HCT116 (cell line): ENCODE data around the gene SEMA4D. TPM values are rescaled to one million over a fixed set of nuclear protein-coding genes. Genes with fewer than 3 reads are reported as not detected.
"Not testable (repeated sequence)": the region's sequence is repeated elsewhere in the genome, so short reads cannot be mapped to it uniquely, and the experiment has no call there.

Experiments used
- ATAC-seq: fragments of 200-7000 bp; cut with Tn5 transposase; 2 replicates; pipeline ENCODE4 v1.9.1; 2020; ENCODE audit warnings: mild to moderate bottlenecking, moderate library complexity
- BruUV-seq: library from RNA; stranded (reverse); fragments of 400-500 nt; replicated peaks from 2 replicates; lab custom pipeline; 2021; lab: Mats Ljungman, UMichigan
- CTCF ChIA-PET: fragments of 300-600 bp; sonication (Branson Sonifier 250); formaldehyde crosslinking; loops from one replicate; lab custom pipeline; 2021; ENCODE audit warnings: antibody characterized with exemption; lab: Charles Lee
- POLR2A ChIA-PET: fragments of 300-600, 350-600 bp; sonication (Branson Sonifier 250); formaldehyde crosslinking; loops from one replicate; lab custom pipeline; 2021; ENCODE audit warnings: antibody characterized with exemption; lab: Charles Lee
- RAD21 ChIA-PET, 2 experiments: fragments of 300-600 bp; sonication (Branson Sonifier 250); formaldehyde crosslinking; loops; one replicate each; lab custom pipeline; 2023; ENCODE audit warnings: low total read pairs in 2 of 2; ENCODE audit not compliant: uncharacterized antibody in 2 of 2, unreplicated experiment in 2 of 2, low non-redundant PET in 1 of 2; lab: Charles Lee
- DNase-seq: peaks from one replicate; pipeline ENCODE4 v3.0.0-alpha.2; 2010; ENCODE audit warnings: low read depth, low spot score
- H2AFZ ChIP-seq: fragments of 200-600 bp; shearing (Covaris generic), sonication (generic); 2 replicates; pipeline ENCODE4 v1.6.1; 2017; ENCODE audit warnings: low read depth, mixed run types, mixed read lengths, antibody characterized with exemption, low read length; ENCODE audit not compliant: poor library complexity, severe bottlenecking
- H3K27ac ChIP-seq: 2 replicates; pipeline ENCODE4 v1.5.1; 2012; ENCODE audit warnings: low read depth, low read length
- H3K27me3 ChIP-seq: fragments of 200-600 bp; sonication (generic); 2 replicates; pipeline ENCODE4 v1.6.1; 2016; ENCODE audit warnings: mixed run types, low read length, mixed read lengths; ENCODE audit not compliant: insufficient read depth
- H3K36me3 ChIP-seq, 2 experiments: fragments of 200-500 bp in 1 of 2; fragments of 200-600 bp in 1 of 2; sonication (Bioruptor generic) in 1 of 2; sonication (generic) in 1 of 2; 2 replicates each; pipeline versions ENCODE4 v1.5.1 to v1.6.1; 2014 to 2016; ENCODE audit warnings: low read length in 2 of 2, inconsistent platforms in 1 of 2, mixed read lengths in 1 of 2, mixed run types in 1 of 2; ENCODE audit not compliant: insufficient read depth in 2 of 2, control insufficient read depth in 1 of 2
- H3K4me1 ChIP-seq, 2 experiments: fragments of 200-600 bp in 1 of 2; sonication (generic) in 1 of 2; 2 replicates each; pipeline versions ENCODE4 v1.5.1 to v1.6.1; 2012 to 2017; ENCODE audit warnings: low read length in 2 of 2, inconsistent platforms in 1 of 2, mild to moderate bottlenecking in 1 of 2, mixed read lengths in 1 of 2, mixed run types in 1 of 2, moderate library complexity in 1 of 2; ENCODE audit not compliant: insufficient read depth in 2 of 2, control insufficient read depth in 1 of 2
- H3K4me2 ChIP-seq: fragments of 200-600 bp; sonication (generic); 2 replicates; pipeline ENCODE4 v1.6.1; 2017; ENCODE audit warnings: mixed run types, low read length, mixed read lengths
- H3K4me3 ChIP-seq, 2 experiments: fragments of 200-600 bp in 1 of 2; sonication (generic) in 1 of 2; replicated peaks in 1 of 2; 2 replicates each; pipeline ENCODE4 v1.5.1; 2011 to 2016; ENCODE audit warnings: low read length in 2 of 2, control low read depth in 1 of 2, low read depth in 1 of 2, mild to moderate bottlenecking in 1 of 2, mixed read lengths in 1 of 2, mixed run types in 1 of 2
- H3K79me2 ChIP-seq: fragments of 200-600 bp; sonication (generic); 2 replicates; pipeline ENCODE4 v1.6.1; 2017; ENCODE audit warnings: mild to moderate bottlenecking, mixed run types, low read length, moderate library complexity, mixed read lengths; ENCODE audit not compliant: insufficient read depth
- H3K9ac ChIP-seq: fragments of 200-600 bp; sonication (generic); 2 replicates; pipeline ENCODE4 v1.6.1; 2016; ENCODE audit warnings: low read length, mixed read lengths
- H3K9me2 ChIP-seq: fragments of 200-600 bp; sonication (generic), shearing (Covaris generic); 2 replicates; pipeline ENCODE4 v1.6.1; 2017; ENCODE audit warnings: mixed run types, mild to moderate bottlenecking, moderate library complexity; ENCODE audit not compliant: insufficient read depth
- H3K9me3 ChIP-seq, 2 experiments: fragments of 200-500 bp in 1 of 2; fragments of 200-600 bp in 1 of 2; sonication (Bioruptor generic) in 1 of 2; sonication (generic) in 1 of 2; 2 replicates each; pipeline ENCODE4 v1.6.1; 2014 to 2017; ENCODE audit warnings: low read length in 2 of 2, mixed read lengths in 2 of 2, inconsistent platforms in 1 of 2, low read depth in 1 of 2, mild to moderate bottlenecking in 1 of 2, mixed run types in 1 of 2, moderate library complexity in 1 of 2; ENCODE audit not compliant: control insufficient read depth in 1 of 2, insufficient read depth in 1 of 2
- H4K20me1 ChIP-seq: fragments of 200-600 bp; sonication (generic), shearing (Covaris generic); 2 replicates; pipeline ENCODE4 v1.6.1; 2017; ENCODE audit warnings: mixed run types, mild to moderate bottlenecking, moderate library complexity; ENCODE audit not compliant: insufficient read depth
- CEBPB ChIP-seq: IDR thresholded peaks from 2 replicates; pipeline ENCODE4 v1.6.1; 2012; ENCODE audit warnings: low read depth
- EGR1 ChIP-seq: IDR thresholded peaks from 2 replicates; pipeline ENCODE4 v1.6.1; 2012; ENCODE audit warnings: low read depth
- EZH2 ChIP-seq: fragments of 200-600 bp; sonication (generic); IDR thresholded peaks from 2 replicates; pipeline ENCODE4 v1.6.1; 2017; ENCODE audit warnings: antibody characterized with exemption, mixed run types
- POLR2A ChIP-seq: IDR thresholded peaks from 2 replicates; pipeline ENCODE4 v1.7.0; 2011; ENCODE audit warnings: borderline replicate concordance; ENCODE audit not compliant: insufficient read depth, insufficient read length; ENCODE audit errors: extremely low read depth
- POLR2AphosphoS5 ChIP-seq: IDR thresholded peaks from 2 replicates; pipeline ENCODE4 v1.6.1; 2011; ENCODE audit warnings: mild to moderate bottlenecking, low read depth, low read length, moderate library complexity
- SIN3A ChIP-seq: IDR thresholded peaks from 2 replicates; pipeline ENCODE4 v1.6.1; 2012; ENCODE audit warnings: low read depth
- SRF ChIP-seq: IDR thresholded peaks from 2 replicates; pipeline ENCODE4 v1.6.1; 2012; ENCODE audit warnings: low read depth
- TCF7L2 ChIP-seq: IDR thresholded peaks from 2 replicates; pipeline ENCODE4 v1.7.0; 2011; ENCODE audit warnings: borderline replicate concordance, inconsistent platforms; ENCODE audit not compliant: insufficient read depth, insufficient read length; ENCODE audit errors: extremely low read depth
- YY1 ChIP-seq: IDR thresholded peaks from 2 replicates; pipeline ENCODE4 v1.6.1; 2011; ENCODE audit warnings: low read length, low read depth, moderate library complexity, mild to moderate bottlenecking; ENCODE audit not compliant: insufficient replicate concordance; ENCODE audit errors: extremely low read depth
- ZNF274 ChIP-seq: fragments of 200-500 bp; sonication (Bioruptor generic); IDR thresholded peaks from 2 replicates; pipeline ENCODE4 v1.6.1; 2014; ENCODE audit warnings: mild to moderate bottlenecking, low read depth, low read length, inconsistent platforms
- intact Hi-C: fragments of 100-400 bp; cut with micrococcal nuclease; formaldehyde crosslinking; loops from 2 replicates; pipeline ENCODE4 v1.10.0; 2022
- total RNA-seq: library from RNA; stranded (reverse); gene quantifications from one replicate; pipeline ENCODE4 v1.2.1, GENCODE V29; 2021; ENCODE audit not compliant: unreplicated experiment
- TF ChIP-seq, protein P1 (sequence below): IDR thresholded peaks from 2 replicates; pipeline ENCODE4 v1.6.1; 2012; ENCODE audit warnings: low read depth

The SEMA4D gene
- total RNA-seq, 1 experiment from 2014 or later = 32.0 TPM

- Histone ChIP-seq H3K27ac (no peak overlapping the region), H3K4me2 (no peak overlapping the region), H3K9me3 (no peaks in the 10 kb centered on the region), H3K4me1 (no peaks in the 10 kb centered on the region), H2AFZ (no peak overlapping the region), H3K9me2 (no peaks in the 10 kb centered on the region), H3K4me3 (no peak overlapping the region), H3K27me3 (no peaks in the 10 kb centered on the region), H4K20me1 (no peaks in the 10 kb centered on the region), H3K79me2 (peaks cover 21% of the 10 kb centered on the region), H3K9ac (no peak overlapping the region), H3K36me3 (no peaks in the 10 kb centered on the region)
- intact Hi-C loops = no loop called here
- TF ChIP-seq YY1 (no peak), ZNF274 (no peak), POLR2AphosphoS5 (no peak), EGR1 (no peak), CEBPB (no peak), SIN3A (no peak), POLR2A (no peak), SRF (no peak), TCF7L2 (no peak), EZH2 (no peak)
- TF ChIP-seq, protein P1, sequence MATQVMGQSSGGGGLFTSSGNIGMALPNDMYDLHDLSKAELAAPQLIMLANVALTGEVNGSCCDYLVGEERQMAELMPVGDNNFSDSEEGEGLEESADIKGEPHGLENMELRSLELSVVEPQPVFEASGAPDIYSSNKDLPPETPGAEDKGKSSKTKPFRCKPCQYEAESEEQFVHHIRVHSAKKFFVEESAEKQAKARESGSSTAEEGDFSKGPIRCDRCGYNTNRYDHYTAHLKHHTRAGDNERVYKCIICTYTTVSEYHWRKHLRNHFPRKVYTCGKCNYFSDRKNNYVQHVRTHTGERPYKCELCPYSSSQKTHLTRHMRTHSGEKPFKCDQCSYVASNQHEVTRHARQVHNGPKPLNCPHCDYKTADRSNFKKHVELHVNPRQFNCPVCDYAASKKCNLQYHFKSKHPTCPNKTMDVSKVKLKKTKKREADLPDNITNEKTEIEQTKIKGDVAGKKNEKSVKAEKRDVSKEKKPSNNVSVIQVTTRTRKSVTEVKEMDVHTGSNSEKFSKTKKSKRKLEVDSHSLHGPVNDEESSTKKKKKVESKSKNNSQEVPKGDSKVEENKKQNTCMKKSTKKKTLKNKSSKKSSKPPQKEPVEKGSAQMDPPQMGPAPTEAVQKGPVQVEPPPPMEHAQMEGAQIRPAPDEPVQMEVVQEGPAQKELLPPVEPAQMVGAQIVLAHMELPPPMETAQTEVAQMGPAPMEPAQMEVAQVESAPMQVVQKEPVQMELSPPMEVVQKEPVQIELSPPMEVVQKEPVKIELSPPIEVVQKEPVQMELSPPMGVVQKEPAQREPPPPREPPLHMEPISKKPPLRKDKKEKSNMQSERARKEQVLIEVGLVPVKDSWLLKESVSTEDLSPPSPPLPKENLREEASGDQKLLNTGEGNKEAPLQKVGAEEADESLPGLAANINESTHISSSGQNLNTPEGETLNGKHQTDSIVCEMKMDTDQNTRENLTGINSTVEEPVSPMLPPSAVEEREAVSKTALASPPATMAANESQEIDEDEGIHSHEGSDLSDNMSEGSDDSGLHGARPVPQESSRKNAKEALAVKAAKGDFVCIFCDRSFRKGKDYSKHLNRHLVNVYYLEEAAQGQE = no peak
- ChIA-PET POLR2A (no interaction called here), CTCF (no interaction called here), RAD21 (no interaction called here)
- ATAC-seq (no peak), DNase-seq (no peak)
- BruUV-seq = no TSS peak
Observed at GRCh38 chr9:89480825-89481537, 16.9 kb downstream of the SEMA4D start.

DNA sequence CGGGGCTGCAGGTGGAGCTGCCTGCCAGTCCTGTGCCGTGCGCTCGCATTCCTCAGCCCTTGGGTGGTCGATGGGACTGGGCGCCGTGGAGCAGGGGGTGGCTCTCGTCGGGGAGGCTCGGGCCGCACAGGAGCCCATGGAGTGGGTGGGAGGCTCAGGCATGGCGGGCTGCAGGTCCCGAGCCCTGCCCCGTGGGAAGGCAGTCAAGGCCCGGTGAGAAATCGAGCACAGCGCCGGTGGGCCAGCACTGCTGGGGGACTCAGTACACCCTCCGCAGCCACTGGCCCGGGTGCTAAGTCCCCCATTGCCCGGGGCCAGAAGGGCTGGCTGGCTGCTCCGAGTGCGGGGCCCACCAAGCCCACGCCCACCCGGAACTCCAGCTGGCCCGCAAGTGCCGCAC is 17.5 kb downstream of the SEMA4D start:
- ATAC-seq, H3K27ac ChIP-seq, H3K9ac ChIP-seq, H3K4me3 ChIP-seq, RAD21 ChIA-PET, CTCF ChIA-PET, DNase-seq, H3K9me3 ChIP-seq, H3K27me3 ChIP-seq, POLR2A ChIA-PET, H3K4me2 ChIP-seq, BruUV-seq, H3K9me2 ChIP-seq, H3K36me3 ChIP-seq, H4K20me1 ChIP-seq, H3K4me1 ChIP-seq, H2AFZ ChIP-seq, intact Hi-C loops: not testable (repeated sequence)
- H3K79me2 ChIP-seq = peaks cover 21% of the 10 kb centered on the region

DNA sequence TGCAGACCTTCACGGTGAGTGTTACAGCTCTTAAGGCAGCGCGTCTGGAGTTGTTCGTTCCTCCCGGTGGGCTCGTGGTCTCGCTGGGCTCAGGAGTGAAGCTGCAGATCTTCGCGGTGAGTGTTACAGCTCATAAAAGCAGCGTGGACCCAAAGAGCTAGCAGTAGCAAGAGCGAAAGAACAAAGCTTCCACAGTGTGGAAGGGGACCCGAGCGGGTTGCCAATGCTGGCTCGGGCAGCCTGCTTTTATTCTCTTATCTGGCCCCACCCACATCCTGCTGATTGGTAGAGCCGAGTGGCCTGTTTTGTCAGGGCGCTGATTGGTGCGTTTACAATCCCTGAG is 18.3 kb downstream of the SEMA4D start:
- intact Hi-C loops, H3K9ac ChIP-seq, CTCF ChIA-PET, H4K20me1 ChIP-seq, H3K27me3 ChIP-seq, POLR2A ChIA-PET, H2AFZ ChIP-seq, RAD21 ChIA-PET, H3K9me3 ChIP-seq, H3K27ac ChIP-seq, H3K4me1 ChIP-seq, H3K9me2 ChIP-seq, H3K4me2 ChIP-seq, DNase-seq, H3K36me3 ChIP-seq, H3K4me3 ChIP-seq, ATAC-seq, BruUV-seq: not testable (repeated sequence)
- H3K79me2 ChIP-seq = peaks cover 15% of the 10 kb centered on the region; the same call in 1 of the 2 replicates
